Neural progenitor cell (in vitro differentiated cells): Measurements from ENCODE around the gene METRNL. TPM values are rescaled to one million over a fixed set of nuclear protein-coding genes. Genes with fewer than 3 reads are reported as not detected.
A peak's percentile ranks its signal among the peaks of the same experiment; 100 is the strongest.

ENCODE experiments used
- DNase-seq: peaks from one replicate; pipeline ENCODE4 v3.0.0-alpha.2; 2016; ENCODE audit warnings: low spot score
- H2AFZ ChIP-seq: fragments of 200-600 bp; sonication (generic); replicated peaks from 2 replicates; pipeline ENCODE4 v1.6.1; 2016; ENCODE audit warnings: antibody characterized with exemption
- H3F3A ChIP-seq: fragments of 200-600 bp; sonication (generic); 2 replicates; pipeline ENCODE4 v1.6.1; 2016; ENCODE audit warnings: antibody characterized with exemption, low read depth
- H3K27ac ChIP-seq: fragments of 200-600 bp; sonication (generic); 2 replicates; pipeline ENCODE4 v1.5.1; 2016; ENCODE audit warnings: mild to moderate bottlenecking
- H3K27me3 ChIP-seq: fragments of 200-600 bp; sonication (generic); 2 replicates; pipeline ENCODE4 v1.6.1; 2016; ENCODE audit warnings: mild to moderate bottlenecking, moderate library complexity
- H3K36me3 ChIP-seq: fragments of 200-600 bp; sonication (generic); 2 replicates; pipeline ENCODE4 v1.5.1; 2016
- H3K4me1 ChIP-seq: fragments of 200-600 bp; sonication (generic); 2 replicates; pipeline ENCODE4 v1.6.1; 2016; ENCODE audit warnings: mixed run types
- H3K4me2 ChIP-seq: fragments of 200-600 bp; sonication (generic); 2 replicates; pipeline ENCODE4 v1.6.1; 2016
- H3K4me3 ChIP-seq: fragments of 200-600 bp; sonication (generic); 2 replicates; pipeline ENCODE4 v1.5.1; 2016
- H3K79me2 ChIP-seq: fragments of 200-600 bp; sonication (generic); 2 replicates; pipeline ENCODE4 v1.6.1; 2016; ENCODE audit warnings: low read depth
- H3K9ac ChIP-seq: fragments of 200-600 bp; sonication (generic); 2 replicates; pipeline ENCODE4 v1.6.1; 2016
- H3K9me3 ChIP-seq: fragments of 200-600 bp; sonication (generic); 2 replicates; pipeline ENCODE4 v1.5.1; 2016; ENCODE audit warnings: low read depth
- H4K20me1 ChIP-seq: fragments of 200-600 bp; sonication (generic); 2 replicates; pipeline ENCODE4 v1.6.1; 2016; ENCODE audit warnings: low read depth
- H3K27ac Mint-ChIP-seq: 3 replicates; pipeline ENCODE4 v1.8.0; 2021; ENCODE audit warnings: mixed read lengths
- H3K27me3 Mint-ChIP-seq: 2 replicates; pipeline ENCODE4 v1.8.0; 2022; ENCODE audit warnings: low read depth, mild to moderate bottlenecking, inconsistent platforms, moderate library complexity, mixed read lengths; ENCODE audit not compliant: insufficient read depth
- H3K36me3 Mint-ChIP-seq: 3 replicates; pipeline ENCODE4 v1.8.0; 2021; ENCODE audit warnings: mixed read lengths
- H3K4me1 Mint-ChIP-seq: 3 replicates; pipeline ENCODE4 v1.8.0; 2021; ENCODE audit warnings: mixed read lengths
- H3K4me3 Mint-ChIP-seq: 3 replicates; pipeline ENCODE4 v1.8.0; 2021; ENCODE audit warnings: mild to moderate bottlenecking, moderate library complexity, mixed read lengths
- H3K9me3 Mint-ChIP-seq: 3 replicates; pipeline ENCODE4 v1.8.0; 2020; ENCODE audit warnings: mixed read lengths
- CTCF ChIP-seq: fragments of 200-600 bp; sonication (generic); IDR thresholded peaks from 2 replicates; pipeline ENCODE4 v1.5.1; 2017; ENCODE audit warnings: antibody characterized with exemption, mild to moderate bottlenecking
- EZH2 ChIP-seq: fragments of 200-600 bp; sonication (generic); IDR thresholded peaks from 2 replicates; pipeline ENCODE4 v1.6.1; 2017; ENCODE audit warnings: antibody characterized with exemption, mild to moderate bottlenecking, moderate library complexity
- EZH2phosphoT487 ChIP-seq: fragments of 200-600 bp; sonication (generic); IDR thresholded peaks from 2 replicates; pipeline ENCODE4 v1.6.1; 2017; ENCODE audit warnings: antibody characterized with exemption
- total RNA-seq: library from RNA; depleted of rRNA; stranded (reverse); fragments of >200 nt; gene quantifications from 2 replicates; pipeline ENCODE4 v1.2.3, GENCODE V29; 2015; ENCODE audit warnings: low replicate concordance

The METRNL gene
- total RNA-seq, 1 donor from 2014 or later: 3.6 TPM

- peak overlapping the region; percentile 22 for H3K4me3 Mint-ChIP-seq
- no peaks in the 10 kb centered on the region for H4K20me1 ChIP-seq
- DNase-seq: no peak
- TF ChIP-seq CTCF (no peak), EZH2 (no peak), EZH2phosphoT487 (no peak)
- H3K27me3 ChIP-seq: no peaks in the 10 kb centered on the region
- peaks cover 30% of the 10 kb centered on the region for H3K4me1 Mint-ChIP-seq
- peaks cover 2% of the 10 kb centered on the region for H3K27me3 Mint-ChIP-seq
- no peaks in the 10 kb centered on the region for H3K36me3 ChIP-seq
- H3K36me3 Mint-ChIP-seq: peaks cover 50% of the 10 kb centered on the region
- no peak overlapping the region for H3K4me3 ChIP-seq
- no peak overlapping the region for H3K27ac ChIP-seq
- H3K79me2 ChIP-seq: no peaks in the 10 kb centered on the region
- no peak overlapping the region for H3K4me2 ChIP-seq
- H3K27ac Mint-ChIP-seq: peak overlapping the region; percentile 90
- H3F3A ChIP-seq: peaks cover 6% of the 10 kb centered on the region
- peaks cover 4% of the 10 kb centered on the region for H3K9me3 ChIP-seq
- no peak overlapping the region for H3K9ac ChIP-seq
- peaks cover 26% of the 10 kb centered on the region for H3K9me3 Mint-ChIP-seq
- H2AFZ ChIP-seq: no peak overlapping the region
- H3K4me1 ChIP-seq: peaks cover 8% of the 10 kb centered on the region
Observed at GRCh38 chr17:83036193-83036592, 43.2 kb upstream of the METRNL start.

GRCh38 chr17:83036666-83037065 is 42.7 kb upstream of the METRNL start:
- peaks cover 31% of the 10 kb centered on the region for H3K9me3 Mint-ChIP-seq
- no peaks in the 10 kb centered on the region for H3K79me2 ChIP-seq
- TF ChIP-seq EZH2 (no peak), CTCF (no peak), EZH2phosphoT487 (no peak)
- H3K27ac ChIP-seq: no peak overlapping the region
- peaks cover 51% of the 10 kb centered on the region for H3K36me3 Mint-ChIP-seq
- H3K27ac Mint-ChIP-seq: peak overlapping the region; percentile 90
- H3K27me3 Mint-ChIP-seq: peaks cover 1% of the 10 kb centered on the region
- no peaks in the 10 kb centered on the region for H4K20me1 ChIP-seq
- H2AFZ ChIP-seq: no peak overlapping the region
- H3K4me3 Mint-ChIP-seq: peak overlapping the region; percentile 27
- peaks cover 6% of the 10 kb centered on the region for H3F3A ChIP-seq
- no peak overlapping the region for H3K4me2 ChIP-seq
- H3K4me3 ChIP-seq: no peak overlapping the region
- H3K4me1 Mint-ChIP-seq: peaks cover 30% of the 10 kb centered on the region
- no peak overlapping the region for H3K9ac ChIP-seq
- peaks cover 8% of the 10 kb centered on the region for H3K4me1 ChIP-seq
- H3K27me3 ChIP-seq: no peaks in the 10 kb centered on the region
- H3K36me3 ChIP-seq: peaks cover 3% of the 10 kb centered on the region
- DNase-seq: no peak
- peaks cover 8% of the 10 kb centered on the region for H3K9me3 ChIP-seq

- peaks cover 6% of the 10 kb centered on the region for H3F3A ChIP-seq
- peak overlapping the region; percentile 90 for H3K27ac Mint-ChIP-seq
- no peak overlapping the region for H3K9ac ChIP-seq
- H3K27me3 Mint-ChIP-seq: no peaks in the 10 kb centered on the region
- H3K36me3 ChIP-seq: peaks cover 9% of the 10 kb centered on the region
- no peak overlapping the region for H3K4me3 ChIP-seq
- no peaks in the 10 kb centered on the region for H3K79me2 ChIP-seq
- no peak for TF ChIP-seq EZH2phosphoT487
- no peak for TF ChIP-seq CTCF
- TF ChIP-seq EZH2: no peak
- H4K20me1 ChIP-seq: no peaks in the 10 kb centered on the region
- H3K9me3 Mint-ChIP-seq: peaks cover 37% of the 10 kb centered on the region
- peak overlapping the region; percentile 48 for H3K4me3 Mint-ChIP-seq
- H3K9me3 ChIP-seq: peaks cover 14% of the 10 kb centered on the region
- H2AFZ ChIP-seq: no peak overlapping the region
- peak overlapping the region; percentile 70 for H3K27ac ChIP-seq
- peaks cover 8% of the 10 kb centered on the region for H3K4me1 ChIP-seq
- no peaks in the 10 kb centered on the region for H3K27me3 ChIP-seq
- peaks cover 55% of the 10 kb centered on the region for H3K36me3 Mint-ChIP-seq
- H3K4me2 ChIP-seq: no peak overlapping the region
- H3K4me1 Mint-ChIP-seq: peaks cover 30% of the 10 kb centered on the region
- DNase-seq: peak; percentile 51
Observed at GRCh38 chr17:83037084-83037873, 42.1 kb upstream of the METRNL start.
